ENCODE measurements around the gene TNP2.
A peak's percentile ranks its signal among the peaks of the same experiment; 100 is the strongest.

The TNP2 gene

DNA sequence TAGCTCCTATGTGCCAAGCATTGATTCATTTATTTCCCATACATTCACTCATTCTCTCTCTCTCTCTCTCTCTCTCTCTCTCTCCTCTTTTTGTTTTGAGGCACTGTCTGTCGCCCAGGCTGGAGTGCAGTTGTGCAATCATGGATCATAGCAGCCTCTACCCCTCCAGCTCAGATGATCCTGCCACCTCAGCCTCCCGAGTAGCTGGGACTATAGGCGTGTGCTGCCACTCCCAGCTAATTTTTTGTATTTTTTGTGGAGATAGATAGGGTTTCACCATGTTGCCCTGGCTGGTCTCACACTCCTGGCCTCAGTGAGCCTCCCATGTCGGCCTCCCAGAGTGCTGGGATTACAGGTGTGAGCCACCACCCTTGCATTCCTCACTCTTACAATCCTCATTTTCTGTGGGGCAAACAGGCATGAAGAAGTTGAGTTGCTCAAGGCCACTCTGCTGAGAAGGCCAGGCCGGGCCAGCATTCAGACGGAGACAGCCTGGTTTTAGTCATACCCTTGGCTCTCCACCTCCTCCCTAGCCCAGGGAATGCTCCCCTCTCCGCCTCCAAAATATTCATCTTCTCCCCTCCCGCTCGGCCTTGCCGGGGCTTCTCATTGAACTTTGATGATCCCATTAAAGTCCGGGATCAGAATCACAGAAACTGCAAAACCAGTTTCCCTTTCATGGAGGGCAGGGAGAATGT, 7.9 kb upstream of the TNP2 start:
- DNase-seq: no peak

DNA sequence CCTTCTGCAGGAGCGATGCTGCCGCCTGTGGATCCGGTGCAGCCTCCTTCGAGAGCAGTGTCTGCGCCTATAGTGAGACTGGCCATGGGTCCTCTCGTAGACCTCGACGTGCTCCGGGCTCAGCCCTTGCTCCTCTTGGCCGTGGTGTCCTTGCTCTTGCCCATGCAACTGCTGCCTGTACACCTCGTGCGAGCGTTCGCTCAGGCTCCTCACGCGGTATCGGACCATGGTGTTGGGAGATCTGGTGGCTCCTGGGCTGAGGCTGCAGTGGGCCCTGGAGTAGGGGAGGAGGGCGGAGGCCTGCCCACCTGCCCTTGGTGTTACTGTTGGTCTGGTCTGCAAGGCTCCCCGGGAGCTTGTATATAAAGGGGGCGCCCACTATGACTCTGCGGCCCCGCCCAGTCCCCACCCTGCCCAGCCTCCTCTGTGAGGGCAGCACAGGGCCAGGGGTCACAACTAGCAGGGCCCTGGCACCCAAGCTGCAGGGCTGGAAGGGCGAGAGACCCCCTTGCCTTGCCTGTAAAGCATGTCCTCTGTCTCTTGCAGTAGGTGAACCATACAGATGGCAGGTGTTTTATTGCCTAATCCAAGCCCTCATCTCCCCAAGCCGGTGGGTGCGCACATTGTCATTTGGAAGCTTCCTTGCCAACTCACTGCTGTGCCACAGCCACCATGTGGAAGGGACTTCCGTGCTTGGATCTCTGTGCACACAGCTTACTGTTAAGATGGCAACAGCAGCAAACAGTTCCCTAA, 7.2 kb upstream of the TNP2 start, which contains the start of gene PRM2:
TSS of gene PRM2 (minus strand) at position 338 of the 753 bp plus-strand sequence. CDS start at position 228, 110 bp downstream.
- no peak for DNase-seq

DNA sequence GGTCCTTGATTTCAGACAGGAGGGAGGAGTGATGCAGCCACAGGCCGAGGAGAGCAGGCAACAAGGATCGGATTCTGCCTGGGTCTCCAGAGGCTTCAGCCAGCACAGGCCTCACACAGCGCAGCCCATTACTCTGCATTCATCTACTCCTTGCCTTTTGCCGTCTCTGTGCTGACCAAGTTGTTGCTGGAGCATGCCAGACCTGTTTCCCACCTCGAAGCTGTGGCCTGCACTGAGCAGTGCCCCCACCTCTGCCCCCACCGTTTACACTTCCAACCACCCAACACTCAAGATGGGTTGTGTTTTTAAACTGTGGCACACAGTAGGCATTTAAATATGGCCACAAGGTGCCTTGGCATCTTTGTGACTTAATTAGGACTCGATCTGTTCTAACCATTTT, 5.8 kb upstream of the TNP2 start:
- DNase-seq: no peak

- no peak for DNase-seq
Measured at GRCh38 chr16:11273721-11274324, 4.7 kb upstream of the TNP2 start.

DNA sequence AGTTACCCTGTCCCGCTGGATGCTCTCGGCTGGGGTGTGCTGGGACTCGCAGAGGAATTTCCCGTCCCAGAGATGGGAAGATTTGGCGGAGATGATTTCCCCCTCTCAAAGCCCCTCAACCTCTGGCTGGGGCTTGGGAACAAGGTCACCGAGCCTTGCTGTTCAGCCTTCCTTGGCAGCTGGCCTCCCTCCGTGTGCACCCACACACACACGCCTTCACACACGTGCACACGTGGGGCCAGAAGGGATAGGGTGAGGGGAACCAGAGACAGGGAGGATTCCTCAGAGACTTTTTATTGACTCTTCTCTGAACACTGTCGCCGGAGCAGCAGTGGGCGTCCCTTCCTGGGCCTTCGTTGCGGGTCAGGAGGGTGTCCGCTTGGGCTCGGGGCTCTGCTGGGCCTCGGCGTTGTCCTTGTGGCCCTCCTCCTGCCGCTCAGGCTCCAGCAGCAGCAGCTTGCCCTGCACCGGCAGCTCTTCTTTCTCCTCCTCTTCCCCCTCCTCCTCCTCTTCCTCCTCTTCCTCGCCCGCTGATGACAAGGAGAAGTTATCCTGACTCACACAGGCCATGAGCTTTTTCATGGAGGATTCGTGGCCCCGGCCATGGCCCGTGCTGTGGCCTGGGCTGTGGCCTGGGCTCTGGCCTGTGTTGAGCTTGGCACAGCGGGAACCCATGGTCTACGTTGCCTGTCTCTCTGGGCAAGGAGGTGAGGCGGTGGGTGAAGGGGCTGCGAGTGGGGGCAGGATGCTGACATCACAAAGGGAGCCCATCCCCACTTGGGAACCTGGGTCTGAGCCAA, 4.0 kb upstream of the TNP2 start, which contains the start of gene PRM3:
TSS of gene PRM3 (minus strand) at position 709 of the 800 bp plus-strand sequence. CDS start at position 675, 34 bp downstream.
- no peak for DNase-seq

GRCh38 chr16:11272484-11272883, 3.4 kb upstream of the TNP2 start:
- DNase-seq: no peak

DNA sequence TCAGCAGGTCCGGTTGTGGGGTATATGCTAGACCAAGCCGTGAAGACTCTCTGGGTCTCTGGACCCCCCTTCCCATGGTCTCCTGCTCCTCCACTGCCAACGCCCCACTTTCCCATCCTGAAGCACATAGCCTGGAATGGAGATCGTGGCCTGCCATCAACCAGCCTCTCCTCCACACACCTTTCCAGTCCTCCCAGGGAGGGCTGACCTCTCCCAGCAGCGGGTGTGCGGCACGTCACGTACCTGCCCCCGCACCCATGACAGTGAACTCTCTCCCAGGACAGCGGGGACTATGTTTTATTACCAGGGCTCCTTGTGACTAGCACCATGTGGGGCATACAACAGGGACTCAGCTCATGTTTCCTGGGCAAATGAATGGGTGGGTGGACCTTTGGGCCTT, 2.5 kb upstream of the TNP2 start:
- DNase-seq: no peak

- DNase-seq: no peak
Measured at GRCh38 chr16:11270602-11271162, 1.6 kb upstream of the TNP2 start.

DNA sequence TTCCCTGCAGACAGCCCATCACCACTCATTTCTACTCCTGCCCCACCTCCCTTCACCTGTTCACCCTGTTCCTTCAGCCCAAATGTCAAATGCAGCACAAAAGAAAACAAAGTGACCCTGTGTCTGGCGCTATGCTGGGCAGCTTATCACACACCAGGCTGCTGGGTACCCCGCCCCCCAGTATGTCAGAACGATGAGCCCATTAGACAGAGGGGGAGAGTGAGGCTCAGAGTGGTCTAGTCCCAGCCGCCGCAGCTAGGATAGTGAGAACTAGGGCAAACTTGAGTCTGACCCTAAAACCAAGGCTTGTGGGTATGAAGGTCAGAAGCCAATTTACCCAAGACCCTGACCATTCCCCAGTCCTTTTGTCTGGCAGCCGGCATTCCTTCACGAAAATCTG, 4.0 kb downstream of the TNP2 start:
- DNase-seq: no peak

DNA sequence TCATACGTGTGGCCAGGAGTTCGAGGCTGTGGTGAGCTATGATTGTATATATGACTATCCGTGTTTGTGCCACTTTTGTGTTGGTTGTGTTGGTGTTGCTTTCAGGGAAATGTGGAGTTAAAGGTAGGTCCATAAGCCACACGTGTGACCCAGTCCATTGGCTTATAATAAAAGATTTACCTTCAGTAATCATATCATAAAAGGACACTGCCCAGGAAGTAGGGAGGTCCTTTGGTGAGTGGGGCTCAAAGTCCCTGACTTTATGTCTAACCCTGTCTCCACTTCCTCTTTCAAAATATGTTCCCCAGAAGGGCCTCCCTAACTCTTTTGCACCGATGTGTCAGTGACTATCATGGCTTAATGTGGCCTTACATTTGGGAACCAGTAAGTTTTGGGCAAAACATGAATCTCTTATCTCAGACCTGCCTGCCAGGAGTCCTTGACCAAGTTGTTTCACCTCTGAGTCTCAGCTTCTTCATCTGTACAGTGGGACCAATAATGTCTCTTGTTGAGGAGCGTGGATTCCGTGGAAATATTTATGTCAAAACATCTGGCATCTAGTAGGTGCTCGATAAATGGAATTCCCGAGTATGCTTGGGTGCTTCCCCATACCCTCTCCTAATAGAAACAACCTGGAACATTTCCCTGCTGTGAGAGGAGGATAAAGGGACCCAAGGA, 4.8 kb downstream of the TNP2 start:
- DNase-seq: no peak

GRCh38 chr16:11263737-11264136, 5.4 kb downstream of the TNP2 start:
- no peak for DNase-seq

- no peak for DNase-seq
Measured at GRCh38 chr16:11262915-11263314, 6.2 kb downstream of the TNP2 start.

- no peak for DNase-seq
Measured at GRCh38 chr16:11260596-11260966, 8.5 kb downstream of the TNP2 start.

DNA sequence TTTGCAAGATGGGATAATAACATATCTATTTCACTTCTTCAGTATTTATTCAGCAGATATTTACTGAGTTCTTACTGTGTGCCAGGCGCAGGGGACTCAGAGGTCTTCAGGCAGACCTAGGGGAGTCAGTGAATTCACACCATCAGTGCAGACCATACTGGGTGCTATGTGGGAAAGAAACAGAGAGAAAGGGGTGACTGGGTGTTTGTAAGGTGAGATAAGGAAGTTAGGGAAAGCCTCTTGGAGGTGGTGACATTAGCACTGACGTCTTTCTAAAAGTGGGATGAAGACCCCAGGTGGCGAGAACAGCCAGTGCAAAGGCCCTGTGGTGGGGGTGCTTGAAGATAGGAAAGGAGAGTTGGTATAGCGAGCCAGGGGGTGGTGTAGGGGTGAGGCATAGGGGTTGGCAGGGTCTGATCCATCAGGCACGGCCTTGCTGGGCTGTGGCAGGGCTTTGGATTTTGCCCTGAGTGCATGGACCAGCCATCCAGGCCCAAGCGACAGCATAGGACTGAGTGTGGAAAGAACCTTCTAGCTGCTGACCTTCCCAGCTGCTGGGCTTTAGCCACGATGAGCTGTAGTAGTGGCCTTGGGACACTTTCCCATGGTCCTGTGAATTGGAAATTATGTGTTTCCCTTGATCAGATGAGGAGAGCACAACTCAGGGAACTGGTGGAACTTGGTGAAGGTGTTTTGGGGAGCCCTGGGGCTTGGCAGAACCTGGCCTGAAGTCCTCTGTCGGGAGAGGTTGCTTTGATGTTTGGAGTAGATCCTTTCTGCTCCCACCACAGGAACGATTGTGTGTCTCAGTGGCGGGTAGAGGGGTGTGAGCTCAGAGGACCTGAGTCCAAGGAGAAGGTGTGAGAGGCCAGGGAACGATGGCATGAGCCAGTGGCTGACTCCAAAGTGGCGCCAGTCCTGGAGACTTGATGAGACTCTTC, 9.2 kb downstream of the TNP2 start:
- no peak for DNase-seq

DNA sequence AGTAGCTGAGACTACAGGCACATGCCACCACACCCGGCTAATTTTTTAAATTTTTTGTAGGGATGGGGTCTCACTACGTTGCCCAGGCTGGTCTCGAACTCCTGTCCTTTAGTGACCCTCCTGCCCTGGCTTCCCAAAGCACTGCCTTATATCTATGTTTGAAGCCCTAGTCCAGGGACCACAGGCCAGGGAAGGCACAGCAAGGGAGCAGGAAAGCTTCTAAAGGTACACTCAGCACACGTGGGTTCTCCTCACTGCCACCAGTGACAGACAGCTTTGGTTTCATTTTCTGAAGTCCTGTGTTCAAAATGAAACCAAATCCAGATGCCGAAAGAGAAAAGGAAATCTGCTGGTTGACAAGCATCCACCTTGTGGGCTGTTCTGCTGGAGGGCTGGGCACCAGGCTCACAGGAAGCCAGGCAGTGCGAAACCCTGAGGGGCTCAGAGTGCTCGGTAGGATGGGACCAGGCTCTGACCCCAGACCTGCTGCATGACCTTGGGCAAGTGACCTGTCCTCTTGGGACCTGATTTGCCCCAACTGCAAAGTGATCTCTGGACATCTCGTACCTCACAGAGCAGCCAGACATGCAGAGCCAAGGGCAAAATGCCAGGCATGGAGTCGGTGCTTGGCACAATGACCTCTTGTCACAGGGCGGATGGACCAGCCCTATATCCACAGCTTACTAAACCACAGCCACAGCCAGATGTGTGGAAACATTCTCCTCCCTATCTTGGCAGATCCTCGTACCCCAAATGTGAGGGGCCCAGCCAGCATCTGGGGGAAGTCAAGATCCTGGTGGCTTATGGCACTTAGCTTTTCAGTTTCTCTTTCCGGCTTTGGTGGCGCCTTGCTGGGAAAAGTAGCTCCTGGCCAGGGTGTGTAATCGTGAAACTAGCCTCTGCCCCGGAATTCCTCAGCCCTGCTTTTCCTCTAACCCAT, 10.3 kb downstream of the TNP2 start:
- DNase-seq: no peak

DNA sequence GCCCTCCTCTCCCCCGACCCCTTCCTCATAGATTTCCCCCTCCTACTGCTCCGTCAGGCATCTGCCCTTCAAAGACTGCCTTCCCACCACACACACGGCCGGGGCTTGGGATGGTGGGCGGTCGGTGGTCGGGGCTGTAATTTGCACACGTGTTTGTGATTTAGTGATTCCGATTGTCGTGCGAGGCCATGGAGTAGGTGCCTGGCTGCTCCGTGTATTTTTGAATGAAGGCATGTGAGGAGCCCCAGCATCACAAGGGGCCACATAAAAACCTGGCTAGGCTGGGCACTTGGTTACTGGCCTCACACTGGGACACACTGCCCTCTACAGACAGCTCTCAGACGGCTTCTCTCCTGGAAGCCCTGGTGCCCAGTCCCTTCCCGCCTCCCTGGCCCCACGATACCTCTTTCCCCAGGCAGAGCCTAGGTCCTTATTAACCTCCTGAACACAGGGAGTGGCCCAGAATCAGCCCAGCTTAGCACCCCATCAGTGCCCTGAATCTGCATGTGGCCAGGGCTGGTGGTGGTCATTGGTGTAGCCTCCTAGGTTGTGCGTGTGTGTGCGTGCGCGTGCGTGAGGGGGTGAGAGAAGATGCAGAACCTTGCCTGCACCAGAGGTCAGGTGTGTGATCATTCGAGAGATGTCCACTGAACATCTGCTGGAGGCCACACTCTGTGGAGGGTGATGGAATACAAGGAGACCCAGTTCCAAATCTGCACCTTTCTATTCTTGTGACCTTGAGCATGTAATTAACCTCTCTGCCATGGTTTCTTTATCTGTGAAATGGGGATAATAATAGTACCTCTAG, 11.8 kb downstream of the TNP2 start:
- peak; percentile 81 for DNase-seq

GRCh38 chr16:11256661-11257130, 12.4 kb downstream of the TNP2 start:
- DNase-seq: peak; percentile 50

- peak; percentile 86 for DNase-seq
Measured at GRCh38 chr16:11255737-11256660, 13.1 kb downstream of the TNP2 start, which contains the start of gene SOCS1. SOCS1 (minus strand) TSS chr16:11256204; CDS start chr16:11255478, 726 bp downstream.
